ENCODE measurements around the gene KBTBD2.
A peak's percentile ranks its signal among the peaks of the same experiment; 100 is the strongest.
"Not testable (repeated sequence)": the region's sequence is repeated elsewhere in the genome, so short reads cannot be mapped to it uniquely, and the experiment has no call there.

KBTBD2 gene

GRCh38 chr7:32848655-32849054 lies 42.9 kb downstream of the KBTBD2 start:
- DNase-seq, result not testable (repeated sequence)

GRCh38 chr7:32846630-32847225 lies 44.8 kb downstream of the KBTBD2 start:
- peak; percentile 33 for DNase-seq

GRCh38 chr7:32844748-32845147 lies 46.8 kb downstream of the KBTBD2 start:
- DNase-seq, result not testable (repeated sequence)

DNA sequence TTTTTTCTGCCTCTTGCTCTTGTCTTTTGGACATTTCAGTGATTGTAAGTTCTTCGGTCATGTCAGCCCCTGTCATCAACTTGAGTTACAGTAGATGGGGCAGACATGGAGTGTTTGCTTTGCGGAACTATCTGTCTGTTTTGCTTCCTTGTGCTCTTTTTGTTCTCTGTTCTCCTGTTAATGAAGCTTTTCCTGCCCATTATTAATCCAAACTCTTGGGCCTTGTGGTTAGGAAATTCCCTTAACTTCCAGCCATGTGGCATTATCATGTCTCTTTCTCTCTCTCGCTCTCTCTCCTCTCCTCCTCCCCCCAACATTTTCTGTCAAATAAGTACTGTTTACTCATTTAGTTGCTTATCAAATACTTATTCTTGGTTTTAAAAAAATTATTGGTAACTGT lies 47.8 kb downstream of the KBTBD2 start:
- DNase-seq, result not testable (repeated sequence)

DNA sequence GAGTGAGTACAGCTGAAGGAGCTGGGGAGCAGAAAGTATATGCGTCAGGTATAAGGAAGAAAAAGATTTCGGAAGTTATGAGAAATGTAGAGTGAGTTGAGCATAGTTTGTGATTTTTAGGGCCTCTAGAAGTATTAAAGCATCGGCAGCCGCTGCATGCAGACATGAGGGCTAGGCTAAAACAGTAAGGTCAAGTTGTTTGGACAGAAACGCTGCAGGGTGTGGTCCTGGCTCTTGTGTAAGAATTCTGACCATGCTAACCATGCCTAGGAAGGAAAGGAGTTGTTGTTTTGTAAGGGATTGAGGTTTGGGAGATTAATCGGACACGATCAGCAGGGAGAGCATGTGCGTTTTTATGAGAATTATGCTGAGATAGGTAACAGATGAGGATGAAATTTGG lies 51.7 kb downstream of the KBTBD2 start:
- DNase-seq, result not testable (repeated sequence)

GRCh38 chr7:32828996-32829752 lies 62.4 kb downstream of the KBTBD2 start:
- DNase-seq, result not testable (repeated sequence)

All from NCI-H1105 treated with DMSO at 0.1 percent for 48 hours (cell line).